ENCODE results near the gene FXYD1. TPM values are rescaled to one million over a fixed set of nuclear protein-coding genes. Genes with fewer than 3 reads are reported as not detected.

FXYD1 gene
- total and polyA plus RNA-seq, 2 donors (not counting 3 experiments of a cell fraction or from before 2014, with no cell fraction given): not detected

GRCh38 chr19:35144259-35144599 is 5.6 kb downstream of the FXYD1 start:
- CTCF ChIA-PET: no interaction called here
- H3K79me2 ChIP-seq (ENCODE audit: control insufficient read depth, insufficient read depth, low read length): no peaks in the 10 kb centered on the region
- H3K9me3 ChIP-seq (replicated peaks; ENCODE audit: control insufficient read depth, insufficient read depth, low read length): no peaks in the 10 kb centered on the region
- no peak overlapping the region for H3K9ac ChIP-seq (replicated peaks; ENCODE audit: extremely low read depth, insufficient read depth, low read length)
- H3K4me1 ChIP-seq (ENCODE audit: control insufficient read depth, extremely low read depth, insufficient read depth, low read length): peaks cover 11% of the 10 kb centered on the region
- intact Hi-C loops (cut with micrococcal nuclease): loop anchor here (5.0 kb wide), 1 partner anchor 182 kb away; the partner anchor contains the start of gene ZNF792
- DNase-seq (ENCODE audit: low read depth, low spot score): no peak
- H3K4me2 ChIP-seq (ENCODE audit: insufficient read depth, low read length): no peak overlapping the region
- no peaks in the 10 kb centered on the region for H3K36me3 ChIP-seq (ENCODE audit: control insufficient read depth in 2 of 2, extremely low read depth in 1 of 2, insufficient read depth in 2 of 2, low read length in 2 of 2)
- no peak overlapping the region for H3K4me3 ChIP-seq (replicated peaks in 1 of 3; ENCODE audit: insufficient read depth in 1 of 3, low read depth in 1 of 3, low read length in 3 of 3)
- POLR2A ChIA-PET: no interaction called here
- H3K27me3 ChIP-seq (ENCODE audit: control insufficient read depth in 2 of 2, insufficient read depth in 2 of 2, low read length in 2 of 2): peaks cover 16 to 17% of the 10 kb centered on the region in 2 experiments
- no peak for TF ChIP-seq MYC (IDR thresholded peaks at IDR 0.05; ENCODE audit: low read depth, low read length)
- TF ChIP-seq JUN (IDR thresholded peaks at IDR 0.05; ENCODE audit: borderline replicate concordance, insufficient read depth, insufficient read length, low read depth): no peak
- TF ChIP-seq MAX (IDR thresholded peaks at IDR 0.05; ENCODE audit: insufficient read depth, insufficient read length): no peak
- no peak for TF ChIP-seq POLR2A (IDR thresholded peaks at IDR 0.05; ENCODE audit: low read depth, low read length)
- no peak for TF ChIP-seq EZH2 (IDR thresholded peaks at IDR 0.05; ENCODE audit: borderline replicate concordance, low read depth, low read length, severe bottlenecking)
- no peak for TF ChIP-seq CTCF (IDR thresholded peaks at IDR 0.05; ENCODE audit: extremely low read depth in 1 of 2, insufficient read depth in 1 of 2, low read depth in 1 of 2, low read length in 2 of 2)
- H3K9me1 ChIP-seq (replicated peaks; ENCODE audit: control insufficient read depth, extremely low read depth, insufficient read depth, low read length): no peaks in the 10 kb centered on the region
- no peak overlapping the region for H3K27ac ChIP-seq (ENCODE audit: insufficient read depth, low read depth, low read length)
- H4K20me1 ChIP-seq (replicated peaks; ENCODE audit: control insufficient read depth, extremely low read depth, insufficient read depth, low read length): no peaks in the 10 kb centered on the region
- BruUV-seq (replicated peaks): no TSS peak
- dilution Hi-C loops (cut with MboI; ENCODE audit: extremely low pct_ligation_motif_present, low sequenced_read_pairs): no loop called here
- H2AFZ ChIP-seq (ENCODE audit: low read depth, low read length): no peak overlapping the region
- no peak for FAIRE-seq
